Activated CD8-positive, alpha-beta memory T cell treated with anti-CD3 and anti-CD28 coated beads, Interleukin-2, amount 50 U/mL, for 48 hours (primary cell): ENCODE results near the gene PSMB4.
"Not testable (repeated sequence)": the region's sequence is repeated elsewhere in the genome, so short reads cannot be mapped to it uniquely, and the experiment has no call there.

Experiments used
- DNase-seq: peaks from one replicate; pipeline ENCODE4 v3.0.0-alpha.2; 2020

PSMB4 gene

GRCh38 chr1:151399324-151400171 lies at the start of gene PSMB4:
PSMB4 (plus strand) TSS chr1:151399573; CDS start chr1:151399588, 15 bp downstream.
- peak; percentile 84 for DNase-seq

- DNase-seq = not testable (repeated sequence)
Observed at GRCh38 chr1:151350323-151350722, 49.0 kb upstream of the PSMB4 start.

- no peak for DNase-seq
Observed at GRCh38 chr1:151352021-151352718, 47.2 kb upstream of the PSMB4 start.

GRCh38 chr1:151356696-151357095 lies 42.7 kb upstream of the PSMB4 start:
- no peak for DNase-seq

- no peak for DNase-seq
Observed at GRCh38 chr1:151361883-151362282, 37.5 kb upstream of the PSMB4 start.

GRCh38 chr1:151362308-151363155 lies 36.8 kb upstream of the PSMB4 start:
- no peak for DNase-seq

GRCh38 chr1:151364996-151365395 lies 34.4 kb upstream of the PSMB4 start:
- no peak for DNase-seq

GRCh38 chr1:151367658-151368392 lies 31.5 kb upstream of the PSMB4 start:
- DNase-seq = no peak

GRCh38 chr1:151368393-151369301 lies 30.7 kb upstream of the PSMB4 start:
- DNase-seq = no peak

- DNase-seq = no peak
Observed at GRCh38 chr1:151369302-151369610, 30.1 kb upstream of the PSMB4 start.

GRCh38 chr1:151369621-151370048 lies 29.7 kb upstream of the PSMB4 start:
- no peak for DNase-seq

GRCh38 chr1:151370211-151370911 lies 29.0 kb upstream of the PSMB4 start:
- DNase-seq = no peak

- DNase-seq = no peak
Observed at GRCh38 chr1:151371370-151372057, 27.9 kb upstream of the PSMB4 start.

- DNase-seq = no peak
Observed at GRCh38 chr1:151372058-151372934, 27.1 kb upstream of the PSMB4 start, which contains the start of gene SELENBP1. SELENBP1 (minus strand) TSS chr1:151372705; CDS start chr1:151372641, 64 bp downstream.

- no peak for DNase-seq
Observed at GRCh38 chr1:151373196-151373595, 26.2 kb upstream of the PSMB4 start.

- no peak for DNase-seq
Observed at GRCh38 chr1:151377150-151377884, 22.1 kb upstream of the PSMB4 start.

GRCh38 chr1:151384584-151384983 lies 14.8 kb upstream of the PSMB4 start:
- no peak for DNase-seq

- DNase-seq = no peak
Observed at GRCh38 chr1:151386002-151386401, 13.4 kb upstream of the PSMB4 start.
